Measurements from ENCODE around the gene PROC. TPM values are rescaled to one million over a fixed set of nuclear protein-coding genes. Genes with fewer than 3 reads are reported as not detected.

Gene PROC
- total and polyA plus RNA-seq, 2 of the 8 experiments (the other 6 are each of a cell fraction or from before 2014, with no cell fraction given), result 1.5 to 1.6 TPM

GRCh38 chr2:127422559-127423477 is 4.6 kb downstream of the PROC start (continued):
- TF ChIP-seq CHD7 (IDR thresholded peaks at IDR 0.05; ENCODE audit: insufficient replicate concordance, low read length) (no peak), RNF2 (IDR thresholded peaks at IDR 0.05; ENCODE audit: borderline replicate concordance, low read depth, low read length, missing control alignments, poor library complexity, severe bottlenecking) (no peak), NANOG (IDR thresholded peaks at IDR 0.05; ENCODE audit: insufficient read depth, low read depth, low read length, poor library complexity, severe bottlenecking) (no peak), EGR1 (IDR thresholded peaks at IDR 0.05; ENCODE audit: borderline replicate concordance, low read depth, low read length) (no peak), KDM1A (IDR thresholded peaks at IDR 0.05; ENCODE audit: borderline replicate concordance, low read length) (no peak), CTBP2 (IDR thresholded peaks at IDR 0.05; ENCODE audit: borderline replicate concordance, insufficient read depth, insufficient read length, low read length) (no peak), SIN3A (conservative IDR thresholded peaks at IDR 0.05 in 1 of 2, IDR thresholded peaks at IDR 0.05 in 1 of 2; ENCODE audit: low read depth in 1 of 2, low read length in 2 of 2) (no peak), SUZ12 (IDR thresholded peaks at IDR 0.05; ENCODE audit: low read length) (peak; percentile 57; the same call in 1 of the 2 replicates)
